Cortex of kidney (tissue), 1 donor: ENCODE measurements around the gene BCAS3.
"Not testable (repeated sequence)": the region's sequence is repeated elsewhere in the genome, so short reads cannot be mapped to it uniquely, and the experiment has no call there.

ENCODE experiments used
- DNase-seq: peaks from one replicate; lab custom pipeline; 2025; lab: John Stamatoyannopoulos, UW

Gene BCAS3

DNA sequence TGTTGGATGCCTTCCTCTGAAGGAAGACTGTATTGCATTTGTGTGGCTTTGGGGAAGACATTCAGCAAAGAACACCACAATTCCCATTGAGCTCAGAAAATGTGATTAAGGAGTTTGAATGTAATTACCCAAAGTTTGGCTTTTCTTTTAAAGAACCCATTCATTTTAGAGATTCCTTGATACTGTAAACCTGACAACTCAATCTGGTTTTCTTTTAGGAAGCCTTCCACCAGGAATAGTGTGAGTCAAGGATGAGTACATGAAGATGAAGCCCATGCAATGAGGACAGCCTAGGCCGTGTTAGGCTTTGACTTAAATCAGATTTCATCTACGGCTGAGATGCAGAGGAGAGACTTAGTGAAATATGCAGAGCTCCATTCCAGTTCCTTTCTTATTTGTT lies 450.3 kb downstream of the BCAS3 start:
- DNase-seq = no peak

DNA sequence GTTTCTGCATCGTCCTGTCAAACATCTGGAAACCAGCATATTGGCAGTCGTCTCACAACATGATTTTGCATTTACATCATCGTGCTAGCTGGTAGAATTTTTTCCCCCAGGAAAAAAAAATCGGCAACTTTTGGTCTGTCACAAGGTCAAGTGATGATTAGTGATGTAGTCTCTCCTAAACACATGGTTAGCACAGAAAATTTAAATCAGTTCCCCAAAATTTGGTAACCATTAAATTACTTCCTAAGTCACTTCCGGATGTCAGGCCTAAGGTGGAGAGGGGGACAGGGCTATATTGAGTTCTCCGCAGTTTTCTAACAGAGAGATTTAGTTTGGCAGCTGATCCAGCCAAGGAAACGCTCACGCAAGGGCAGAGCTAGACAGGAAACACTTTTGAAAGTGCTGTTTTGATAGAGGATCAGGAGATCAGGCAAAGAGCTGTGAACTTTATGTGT lies 451.0 kb downstream of the BCAS3 start:
- DNase-seq = no peak

DNA sequence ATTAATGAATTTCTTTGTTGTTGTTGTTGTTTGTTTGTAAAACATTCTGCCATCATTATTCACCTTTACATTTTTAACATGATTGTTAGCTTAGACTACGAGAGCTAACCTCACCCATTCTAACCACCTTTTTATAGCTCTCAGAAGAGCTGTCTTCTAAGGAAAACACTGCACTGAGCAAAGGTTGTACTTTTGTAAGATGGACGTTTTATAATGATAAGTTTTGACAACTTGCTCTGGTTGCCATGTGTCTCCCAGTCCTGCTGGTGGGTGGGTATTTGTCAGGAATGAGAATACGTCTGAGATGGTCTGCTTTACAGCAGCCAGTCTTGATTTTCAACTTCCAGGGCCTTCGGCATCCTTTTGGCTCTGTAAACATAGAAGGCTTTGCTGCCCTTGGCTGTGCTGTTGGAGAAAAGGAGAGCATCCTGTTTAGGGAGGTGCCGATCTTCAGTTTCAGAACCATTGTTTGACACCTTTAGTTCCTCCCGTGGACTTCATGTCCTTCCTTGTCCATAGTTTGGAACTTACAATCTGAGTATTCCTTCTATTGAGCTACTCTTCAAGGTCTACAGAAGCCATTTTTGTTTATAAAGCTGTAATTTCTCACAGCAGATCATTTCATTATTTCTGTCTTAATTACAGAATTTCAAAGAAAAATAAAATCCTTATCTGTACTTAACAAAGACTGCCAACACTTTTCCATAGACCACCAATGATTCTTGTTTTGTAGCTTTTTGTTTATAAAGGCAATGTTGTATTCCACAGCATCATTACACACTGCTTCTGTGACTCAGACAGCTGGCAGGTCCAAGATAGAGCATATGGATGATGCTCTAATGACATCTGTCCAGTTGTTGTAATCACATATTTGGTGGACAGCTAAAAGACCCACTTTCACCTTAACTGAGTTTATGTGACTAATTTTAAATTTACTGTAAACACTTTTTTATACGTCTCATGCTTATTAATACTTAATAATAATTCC lies 451.9 kb downstream of the BCAS3 start:
- DNase-seq = no peak

DNA sequence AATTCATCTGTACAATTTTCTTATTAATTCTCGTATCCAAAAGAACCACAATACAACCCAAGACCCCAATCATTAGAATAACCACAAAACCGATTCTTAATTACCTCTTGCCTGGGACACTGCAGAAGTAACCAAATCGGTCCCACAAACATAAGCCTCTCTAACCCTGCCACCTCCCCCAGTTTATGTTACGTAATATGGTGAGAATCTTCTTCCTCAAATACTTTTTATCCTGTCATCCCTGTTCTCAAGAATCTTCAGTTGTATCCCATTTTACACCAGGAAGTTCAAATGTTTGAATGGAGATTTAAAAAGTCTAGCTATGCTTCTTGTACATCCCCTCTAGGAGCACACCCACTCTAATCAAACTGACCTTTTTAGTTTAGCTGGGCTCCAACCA lies 452.7 kb downstream of the BCAS3 start:
- no peak for DNase-seq

DNA sequence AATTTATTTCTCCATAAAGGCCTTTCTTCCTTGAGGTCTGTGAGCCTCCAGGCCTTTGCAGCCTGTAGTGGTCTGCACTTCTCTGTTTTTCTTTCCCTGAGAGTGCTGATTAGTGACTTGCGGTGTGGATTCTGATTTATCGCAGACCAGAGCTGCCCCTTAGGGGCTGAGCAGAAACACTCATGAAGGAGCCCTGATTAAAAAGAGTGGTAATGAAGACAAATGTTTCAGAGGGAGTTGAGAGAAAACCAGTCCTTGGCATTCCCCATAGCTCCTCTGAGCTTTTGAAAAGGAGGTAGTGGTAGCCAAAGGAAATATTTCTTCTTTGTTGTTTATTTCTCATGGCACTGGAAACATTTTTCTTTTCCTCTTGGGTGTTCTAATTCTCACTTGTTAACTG lies 453.9 kb downstream of the BCAS3 start:
- no peak for DNase-seq

DNA sequence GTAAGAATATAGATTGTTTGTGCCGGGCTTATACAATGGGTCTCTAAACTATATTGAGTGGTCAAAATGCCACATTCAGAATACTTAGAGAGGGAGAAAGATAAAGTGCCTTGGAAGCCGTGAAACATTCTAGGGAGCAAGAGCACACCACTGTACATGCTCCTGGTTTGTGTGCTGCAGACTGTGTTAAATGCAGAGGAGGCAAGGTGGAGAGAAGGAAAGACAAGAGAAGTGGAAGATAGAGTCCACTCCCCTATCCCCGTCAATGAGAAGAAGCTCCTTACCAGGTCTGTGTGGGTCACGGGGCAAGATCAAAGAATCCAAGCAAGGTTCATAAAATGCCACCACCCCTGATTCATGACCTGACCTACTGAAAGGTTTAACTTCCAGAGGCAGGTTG lies 454.9 kb downstream of the BCAS3 start:
- no peak for DNase-seq

DNA sequence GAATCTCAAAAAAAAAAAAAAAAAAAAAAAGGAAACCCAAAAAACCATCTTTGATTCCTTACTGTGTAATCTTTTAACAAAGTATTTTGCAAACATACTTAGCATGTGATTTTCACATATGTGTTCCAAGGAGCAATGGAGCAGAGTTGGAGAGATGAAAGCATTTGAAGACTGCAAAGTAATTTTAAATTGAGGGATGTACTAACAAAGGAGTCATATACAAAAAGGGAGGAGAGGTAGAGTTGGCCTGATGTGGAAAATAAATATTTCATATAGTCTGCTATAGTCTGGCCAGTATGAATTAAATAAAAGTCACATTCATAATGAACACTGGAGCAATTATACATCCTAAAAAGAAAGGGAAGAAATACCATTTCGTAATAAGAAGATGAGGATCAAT lies 456.2 kb downstream of the BCAS3 start:
- no peak for DNase-seq

DNA sequence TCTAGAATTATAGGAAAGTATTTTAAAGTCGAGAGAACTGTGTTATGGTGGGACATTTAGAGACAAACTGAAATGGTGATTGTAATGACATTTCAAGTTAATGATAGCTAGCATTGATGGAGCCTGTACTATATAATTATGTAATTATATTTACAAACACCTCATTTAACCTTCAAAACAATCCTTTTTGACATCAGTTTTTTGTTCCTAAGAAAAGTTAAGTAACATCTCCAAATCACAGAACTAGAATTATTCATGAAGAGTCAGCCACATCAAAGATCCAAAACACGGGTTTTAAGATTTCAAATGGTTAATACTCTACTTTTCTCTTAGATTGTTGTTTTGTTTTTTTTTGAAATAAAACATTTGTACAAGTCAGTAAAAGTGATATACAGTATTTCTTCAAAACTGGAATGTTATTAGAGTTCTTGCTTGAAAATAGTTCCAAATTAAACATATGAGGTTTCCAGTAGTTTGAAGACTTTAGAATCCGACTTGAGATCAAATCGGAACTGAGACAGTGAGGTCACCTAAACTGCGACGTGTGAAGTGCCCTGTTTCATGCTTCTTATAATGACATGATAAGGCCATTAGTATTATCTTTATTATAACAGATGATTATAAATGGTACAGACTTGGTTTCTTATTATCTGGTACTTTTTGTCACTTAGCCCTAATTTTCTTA lies 457.0 kb downstream of the BCAS3 start:
- DNase-seq = no peak

DNA sequence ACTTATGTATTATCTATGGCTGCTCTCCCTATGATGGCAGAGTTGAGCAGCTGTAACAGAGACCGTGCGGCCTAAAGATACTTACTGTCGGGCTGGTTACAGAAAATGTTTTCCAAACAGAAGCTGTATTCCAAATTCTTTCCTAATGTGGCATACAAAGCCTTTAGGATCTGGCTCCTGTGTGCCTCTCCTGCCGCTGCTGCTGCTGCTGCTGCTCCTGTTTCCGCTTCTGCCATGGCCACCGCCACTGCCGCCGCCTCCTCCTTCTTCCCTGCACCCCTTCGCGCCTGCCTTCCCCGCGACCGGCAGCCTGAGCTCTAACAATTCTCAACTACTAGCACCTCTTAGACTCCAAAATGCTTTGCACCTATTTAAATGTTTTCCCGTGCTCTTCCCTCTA lies 458.1 kb downstream of the BCAS3 start:
- no peak for DNase-seq

DNA sequence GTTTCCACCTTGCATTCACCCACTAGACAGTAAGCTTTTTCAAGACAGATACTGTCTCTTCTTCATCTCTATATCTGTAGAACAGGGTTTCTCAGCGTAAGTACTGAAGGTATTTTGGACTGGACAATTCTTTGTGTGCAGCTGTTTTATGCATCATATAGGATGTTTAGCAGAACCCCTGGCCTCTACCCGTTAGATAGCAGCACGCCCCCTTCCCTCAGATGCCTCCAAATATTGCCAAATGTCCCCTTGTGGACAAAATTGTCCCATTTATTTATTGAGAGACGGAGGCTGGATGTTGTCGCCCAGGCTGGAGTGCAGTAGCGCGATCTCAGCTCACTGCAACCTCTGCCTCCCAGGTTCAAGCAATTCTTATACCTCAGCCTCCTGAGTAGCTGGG lies 458.6 kb downstream of the BCAS3 start:
- no peak for DNase-seq

DNA sequence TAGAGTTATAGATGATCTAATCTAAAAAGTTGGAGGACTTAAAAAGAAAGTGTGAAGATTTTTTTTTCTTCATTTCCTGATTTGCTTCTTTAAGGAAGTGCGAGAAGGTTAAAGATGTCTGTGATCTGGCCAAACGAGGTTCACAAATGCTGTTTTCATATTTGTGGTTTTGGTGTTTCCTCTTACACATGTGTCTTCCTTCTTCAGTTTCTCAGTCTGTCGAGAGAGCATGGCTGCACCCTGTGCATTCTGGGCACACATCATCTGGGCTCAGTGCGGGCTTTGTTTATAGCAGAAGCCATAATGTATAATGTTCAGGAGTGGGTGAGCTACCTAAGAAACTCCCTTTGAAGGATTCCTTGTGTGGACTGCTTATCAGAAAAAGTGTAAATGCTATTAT lies 461.6 kb downstream of the BCAS3 start:
- DNase-seq = no peak

DNA sequence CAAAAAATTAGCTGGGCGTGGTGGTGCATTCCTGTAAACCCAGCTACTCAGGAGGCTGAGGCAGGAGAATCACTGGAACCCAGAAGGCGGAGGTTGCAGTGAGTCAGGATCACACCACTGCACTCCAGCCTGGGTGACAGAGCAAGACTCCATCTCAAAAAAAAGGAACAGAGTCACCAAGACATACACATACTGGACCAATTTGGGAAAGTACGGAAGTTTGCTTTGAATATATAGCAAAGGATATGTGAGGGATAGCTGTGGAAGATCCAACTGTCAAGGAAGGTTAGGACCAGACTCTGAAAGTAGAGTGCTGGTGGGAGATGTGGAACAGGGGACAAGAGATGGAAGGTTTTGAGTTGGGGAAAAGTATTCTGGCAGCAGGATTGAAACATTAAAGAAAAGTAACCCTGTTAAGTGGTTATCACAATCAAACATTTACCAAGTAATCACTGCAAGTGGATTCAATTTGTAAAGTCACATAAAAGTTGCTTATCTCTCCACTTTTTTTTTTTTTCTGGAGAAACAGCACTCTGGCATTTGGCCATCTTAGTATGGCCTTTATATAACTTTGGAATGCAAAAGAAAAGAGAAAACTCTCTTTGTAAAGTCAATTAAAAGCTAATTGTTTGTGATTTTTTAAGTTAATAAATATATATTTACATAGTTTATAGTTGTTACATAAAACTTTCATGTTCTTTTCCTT lies 462.6 kb downstream of the BCAS3 start:
- no peak for DNase-seq

DNA sequence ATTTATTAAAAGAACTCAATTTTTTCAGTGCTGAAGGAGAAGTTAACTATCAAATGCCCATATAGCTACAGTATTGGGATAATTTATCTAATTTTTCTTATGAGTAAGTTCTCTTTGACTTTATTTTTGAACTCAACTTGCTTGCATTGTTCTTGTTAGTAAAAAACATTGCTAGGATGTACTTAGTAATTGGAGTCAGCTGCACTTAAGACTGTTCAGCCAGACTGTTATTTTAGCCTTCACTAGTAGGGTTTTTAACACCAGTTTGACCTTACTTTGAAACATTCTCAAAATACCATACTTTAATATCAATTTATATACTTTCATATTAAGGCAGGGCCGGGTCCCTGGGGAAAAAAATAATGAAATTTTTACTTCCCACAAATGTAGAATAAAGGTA lies 465.4 kb downstream of the BCAS3 start:
- no peak for DNase-seq

DNA sequence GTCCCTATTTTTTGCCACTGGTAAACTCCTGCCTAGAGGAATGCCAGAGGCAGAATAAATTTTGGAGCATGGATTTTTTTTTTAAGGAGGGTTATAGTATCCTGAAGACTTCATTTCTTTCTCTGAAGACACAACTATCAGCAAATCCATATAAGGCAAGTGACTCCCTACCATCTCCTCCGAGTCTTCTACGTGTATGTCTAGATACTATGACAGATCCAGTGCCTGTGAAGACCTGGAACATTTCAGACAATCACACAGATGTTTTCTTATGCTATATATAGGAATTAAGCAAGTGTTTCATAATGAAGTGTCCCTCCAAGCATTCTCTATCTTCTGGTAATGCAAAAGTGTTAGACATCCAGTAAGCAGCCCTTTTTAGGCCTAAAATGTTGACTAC lies 466.5 kb downstream of the BCAS3 start:
- no peak for DNase-seq

DNA sequence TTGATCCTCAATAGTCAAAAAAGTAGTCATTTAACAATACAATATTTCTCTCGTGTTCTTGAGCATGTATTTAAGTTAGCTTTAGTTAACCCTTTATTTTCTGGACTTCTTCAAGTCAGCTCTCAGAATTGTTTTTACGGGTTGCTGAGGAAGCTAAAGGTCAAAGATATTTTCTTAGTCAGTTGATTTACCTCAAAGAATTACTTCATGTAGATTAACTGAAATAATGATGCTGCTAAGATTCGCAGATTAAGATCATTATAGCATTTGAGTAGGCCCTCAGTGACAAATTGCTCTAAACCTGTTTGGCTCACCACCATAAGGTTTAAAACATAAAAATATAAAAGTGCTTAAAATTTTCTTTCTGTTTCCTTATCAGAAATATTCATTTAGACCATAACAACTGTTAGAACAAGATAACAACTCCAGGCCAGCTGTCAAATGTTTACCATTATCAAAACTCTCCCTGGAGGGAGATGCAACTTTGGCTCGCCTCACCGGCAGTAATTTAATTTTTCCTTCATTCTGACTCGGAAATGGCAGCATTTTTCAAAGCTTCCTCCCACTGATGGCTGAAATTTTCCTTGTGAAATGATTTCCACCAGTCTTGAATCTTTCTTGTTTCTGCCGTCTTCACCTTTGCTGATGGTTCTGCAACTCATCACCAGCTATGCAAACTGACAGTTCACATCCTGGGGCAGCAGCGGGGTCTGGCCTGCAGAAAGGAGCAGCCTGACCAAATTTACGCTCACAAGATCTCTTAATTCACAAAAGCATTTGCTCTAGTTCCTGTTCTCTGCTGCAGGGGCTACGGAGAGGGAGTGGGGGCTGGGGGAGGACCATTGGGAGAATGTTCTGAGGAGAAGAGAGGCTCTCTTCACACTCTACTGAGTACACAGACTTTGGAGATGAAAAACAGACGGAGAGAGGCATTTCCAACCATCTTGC lies 467.2 kb downstream of the BCAS3 start:
- DNase-seq = no peak

DNA sequence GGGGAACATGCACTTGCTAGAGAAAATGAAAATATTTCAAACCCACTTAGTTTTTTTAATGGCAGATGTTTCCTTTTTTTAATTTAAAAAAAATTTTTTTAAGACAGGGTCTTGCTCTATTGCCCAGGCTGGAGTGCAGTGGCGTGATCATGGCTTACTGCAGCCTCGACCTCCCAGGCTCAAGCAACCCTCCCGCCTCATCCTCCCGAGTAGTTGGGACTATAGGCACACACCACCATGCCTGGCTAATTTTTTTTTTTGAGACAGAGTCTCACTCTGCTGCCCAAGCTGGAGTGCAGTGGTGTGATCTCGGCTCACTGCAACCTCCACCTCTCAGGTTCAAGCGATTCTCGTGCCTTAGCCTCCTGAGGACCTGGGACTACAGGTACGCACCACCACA lies 469.2 kb downstream of the BCAS3 start:
- DNase-seq = not testable (repeated sequence)

DNA sequence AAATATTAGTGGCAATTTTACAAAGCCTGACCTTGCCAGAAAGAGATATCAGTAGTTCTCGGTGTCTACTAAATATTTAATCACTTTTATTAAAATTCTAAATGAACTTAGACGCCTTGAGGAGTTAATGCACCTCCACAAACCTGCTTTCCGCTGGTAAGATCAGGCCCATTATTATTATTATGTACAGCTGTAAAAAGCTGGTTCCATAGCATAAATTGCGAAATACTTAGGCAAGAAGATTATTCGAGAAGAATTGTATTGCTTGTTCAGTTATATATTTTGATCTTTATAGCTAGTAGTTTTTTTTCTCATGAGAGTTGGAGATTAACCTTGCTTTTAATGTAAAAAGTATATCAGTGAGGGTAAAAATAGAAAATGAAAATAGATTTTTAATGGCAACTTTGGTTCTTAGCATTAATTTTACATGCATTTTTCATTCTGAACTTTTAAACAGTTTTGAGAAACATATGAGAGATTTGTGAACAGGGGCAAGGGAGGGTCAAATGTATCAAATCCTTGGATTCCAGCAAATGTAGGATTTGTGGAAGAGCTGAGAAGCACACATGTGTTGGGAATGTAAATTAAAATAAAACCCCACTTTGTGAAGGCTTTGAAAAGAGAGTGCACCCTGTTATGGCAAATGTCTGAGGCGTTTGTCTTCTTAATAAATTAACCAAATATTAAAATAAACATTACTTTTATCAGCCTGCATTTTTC lies 471.6 kb downstream of the BCAS3 start:
- DNase-seq = no peak

DNA sequence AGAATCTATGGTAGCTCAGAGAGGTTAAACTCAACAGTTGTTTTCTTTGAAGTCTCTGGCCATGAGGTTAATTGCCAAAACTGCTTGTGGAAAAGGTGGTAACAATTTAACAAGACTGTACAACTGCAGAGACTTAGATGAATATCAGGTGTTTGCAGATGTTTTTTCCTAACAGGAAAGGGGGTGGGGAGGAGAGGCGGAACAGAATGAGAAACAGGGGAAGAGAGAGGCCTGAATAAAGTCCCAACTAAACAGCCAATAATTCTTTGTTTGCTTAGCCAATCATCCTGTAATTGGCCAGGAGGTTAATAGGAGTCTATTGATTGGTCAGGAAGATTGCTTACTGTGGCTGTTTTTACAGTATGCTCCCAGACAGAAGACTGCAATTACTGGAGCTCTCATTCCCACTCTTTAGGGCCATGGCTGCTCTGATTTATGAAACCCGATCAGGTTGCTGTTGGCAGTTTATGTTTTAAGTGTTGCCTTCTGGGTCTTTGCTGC lies 472.3 kb downstream of the BCAS3 start:
- no peak for DNase-seq

DNA sequence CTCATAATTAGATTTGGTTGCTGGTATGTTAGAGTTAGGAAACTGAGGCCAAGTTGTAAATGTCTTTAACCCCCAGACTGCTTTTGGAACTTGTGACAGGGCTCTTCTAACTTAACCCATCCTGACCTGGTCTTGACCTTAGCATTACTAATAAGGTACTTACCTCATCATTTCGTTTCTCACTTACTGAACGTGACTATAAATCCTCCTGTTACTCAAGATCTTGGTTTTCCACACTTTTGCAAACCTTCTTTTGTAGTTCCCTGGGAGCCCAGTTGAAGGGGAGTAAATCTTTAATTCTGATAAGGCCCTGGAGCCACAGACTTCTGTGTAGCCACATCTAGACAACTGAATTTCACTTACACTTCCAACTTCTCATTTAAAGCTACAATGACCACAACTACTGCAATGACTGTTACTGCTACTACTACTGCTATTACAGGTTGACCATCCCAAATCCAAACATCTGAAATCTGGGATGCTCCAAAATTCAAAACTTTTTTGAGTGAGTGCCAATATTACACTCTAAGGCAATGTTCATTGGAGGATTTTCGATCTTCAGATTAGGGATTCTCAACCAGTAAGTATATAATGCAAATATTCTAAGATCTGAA lies 473.1 kb downstream of the BCAS3 start:
- DNase-seq = no peak

DNA sequence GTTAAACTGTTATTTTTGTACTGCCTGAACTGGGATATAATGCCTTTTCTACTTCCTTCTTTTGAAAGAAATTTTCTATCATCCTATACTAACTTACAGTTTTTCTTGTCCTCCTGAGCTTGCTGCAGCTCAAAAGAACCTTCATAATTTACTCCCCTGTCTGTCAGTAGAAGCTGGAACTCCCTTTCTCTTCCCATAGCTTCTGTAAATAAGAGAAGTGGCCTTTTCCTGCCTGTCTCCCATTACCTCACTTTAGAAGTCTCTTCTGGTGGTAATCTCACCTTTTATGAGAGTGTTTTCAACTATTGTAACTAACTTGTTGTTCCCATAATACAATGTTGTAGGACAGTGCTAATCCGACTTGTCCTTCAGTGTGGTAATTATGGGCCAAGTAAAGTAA lies 475.2 kb downstream of the BCAS3 start:
- DNase-seq = no peak
